Muscle layer of duodenum (tissue), 2 donors: ENCODE data around the gene NIPA2.

ENCODE experiments used
- H3K27ac ChIP-seq: one replicate; pipeline ENCODE4 v1.7.0; 2013; ENCODE audit warnings: mild to moderate bottlenecking, low read length
- H3K27me3 ChIP-seq: one replicate; pipeline ENCODE4 v1.7.0; 2013; ENCODE audit warnings: low read depth, mild to moderate bottlenecking, control low read depth, low read length
- H3K36me3 ChIP-seq, 2 donors: one replicate each; pipeline ENCODE4 v1.7.0; 2013; ENCODE audit warnings: low read length in 2 of 2, control low read depth in 1 of 2, mild to moderate bottlenecking in 1 of 2; ENCODE audit not compliant: insufficient read depth in 2 of 2, control insufficient read depth in 1 of 2
- H3K4me1 ChIP-seq, 2 donors: one replicate each; pipeline ENCODE4 v1.7.0; 2013; ENCODE audit warnings: low read length in 2 of 2, mild to moderate bottlenecking in 2 of 2, control low read depth in 1 of 2, moderate library complexity in 1 of 2; ENCODE audit not compliant: insufficient read depth in 2 of 2, control insufficient read depth in 1 of 2
- H3K4me3 ChIP-seq, 2 donors: one replicate each; pipeline ENCODE4 v1.7.0; 2013; ENCODE audit warnings: low read length in 2 of 2, low read depth in 1 of 2, mild to moderate bottlenecking in 1 of 2
- H3K9me3 ChIP-seq, 2 donors: one replicate each; pipeline ENCODE4 v1.7.0; 2013; ENCODE audit warnings: low read length in 2 of 2, control low read depth in 1 of 2, mild to moderate bottlenecking in 1 of 2; ENCODE audit not compliant: control insufficient read depth in 1 of 2
- donor health status: healthy.

Gene NIPA2

DNA sequence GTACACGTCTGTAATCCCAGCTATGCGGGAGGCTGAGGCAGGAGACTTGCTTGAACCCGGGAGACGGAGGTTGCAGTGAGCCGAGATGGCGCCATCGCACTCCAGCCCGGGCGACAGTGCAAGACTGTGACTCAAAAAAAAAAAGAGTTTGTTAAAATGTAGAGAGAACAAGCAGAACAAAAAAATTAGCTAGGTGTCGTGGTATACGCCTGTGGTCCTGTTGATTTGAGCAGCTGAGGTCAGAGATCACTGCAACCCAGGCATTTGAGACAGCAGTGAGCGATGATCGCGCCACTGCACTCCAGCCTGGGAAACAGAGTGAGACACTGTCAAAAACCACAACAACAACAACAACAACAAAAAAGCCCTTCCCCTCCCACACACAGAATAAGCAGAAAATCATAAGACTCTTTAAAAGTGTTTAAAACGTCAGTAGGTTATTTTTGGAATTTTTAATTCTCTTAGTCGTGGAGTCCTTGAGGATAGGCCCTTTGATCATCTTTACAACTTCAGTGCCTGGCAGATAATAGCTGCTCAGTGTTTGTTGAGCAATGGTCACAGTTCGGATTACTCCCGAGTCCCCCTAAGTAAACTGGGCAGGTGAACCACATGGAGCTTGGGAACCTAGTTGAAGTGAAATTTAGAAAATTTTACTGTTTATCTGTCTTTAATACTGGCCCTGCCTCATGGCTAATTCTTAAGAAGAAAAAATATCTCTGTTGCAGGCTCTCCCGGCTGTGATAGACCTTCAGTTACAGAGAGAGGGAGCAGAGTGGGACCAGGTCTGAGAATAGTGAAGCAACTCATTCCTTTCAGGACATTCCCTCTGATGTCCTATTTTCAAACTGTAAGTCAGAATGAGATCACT, 6.2 kb downstream of the NIPA2 start:
- Histone ChIP-seq H3K27ac (no peak overlapping the region), H3K4me3 (no peak overlapping the region), H3K4me1 (peaks cover 0 to 13% of the 10 kb centered on the region in 2 donors), H3K9me3 (no peaks in the 10 kb centered on the region), H3K36me3 (peaks cover 16 to 20% of the 10 kb centered on the region in 2 donors), H3K27me3 (no peaks in the 10 kb centered on the region)

DNA sequence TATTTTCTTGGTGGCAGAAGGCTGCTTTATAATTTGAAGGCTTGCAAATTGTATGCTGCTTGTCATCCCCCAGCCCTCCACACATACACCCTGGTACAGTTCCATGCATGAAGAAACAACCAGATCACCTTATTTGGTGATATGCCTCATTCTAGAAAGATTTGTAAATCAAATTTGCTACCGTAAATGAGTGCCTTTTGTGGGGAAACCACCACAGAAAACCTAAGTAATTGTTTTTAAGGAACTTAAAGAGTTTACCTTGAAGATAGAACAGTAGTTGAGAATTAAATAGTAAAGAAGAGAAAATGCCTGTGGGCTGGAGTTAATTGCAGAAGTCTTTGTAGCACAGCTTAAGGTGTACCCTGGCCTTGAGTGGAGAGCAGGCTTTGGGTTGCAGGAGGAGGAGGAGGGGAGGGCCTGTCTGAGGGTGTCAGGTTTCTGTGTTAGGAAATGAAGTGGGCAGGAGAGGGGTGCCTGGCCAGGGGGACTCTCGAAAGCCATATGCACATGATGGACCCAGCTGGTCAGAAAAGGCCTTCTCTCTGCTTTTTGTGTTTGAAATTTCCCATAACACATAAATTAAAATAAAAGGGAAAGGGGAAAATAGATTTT, 6.9 kb downstream of the NIPA2 start:
- H3K9me3 ChIP-seq = no peaks in the 10 kb centered on the region
- H3K4me3 ChIP-seq = no peak overlapping the region
- H3K27me3 ChIP-seq = no peaks in the 10 kb centered on the region
- H3K36me3 ChIP-seq = peaks cover 16 to 27% of the 10 kb centered on the region in 2 donors
- H3K4me1 ChIP-seq = peaks cover 0 to 5% of the 10 kb centered on the region in 2 donors
- no peak overlapping the region for H3K27ac ChIP-seq

DNA sequence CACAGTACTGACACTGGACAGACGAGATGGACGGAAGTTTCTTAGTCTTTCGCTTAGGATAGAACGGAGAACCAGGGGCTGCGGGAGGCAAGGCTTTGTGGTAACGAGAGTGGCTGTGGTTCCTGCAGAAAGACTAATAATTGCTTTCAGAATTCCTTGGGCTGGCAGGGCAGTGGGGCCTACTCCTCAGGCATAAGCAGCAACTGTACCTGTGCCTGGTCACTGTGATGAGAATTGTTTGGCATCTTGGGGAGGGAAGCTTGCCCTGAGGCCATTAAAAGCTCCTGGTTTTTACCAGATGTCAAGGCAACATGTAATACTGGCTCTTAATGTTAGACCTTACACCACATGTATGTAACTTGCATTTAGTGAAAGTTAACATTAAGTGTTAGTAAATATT, 7.6 kb downstream of the NIPA2 start:
- H3K4me3 ChIP-seq = no peak overlapping the region
- no peaks in the 10 kb centered on the region for H3K4me1 ChIP-seq
- H3K9me3 ChIP-seq = no peaks in the 10 kb centered on the region
- no peaks in the 10 kb centered on the region for H3K27me3 ChIP-seq
- peaks cover 16 to 32% of the 10 kb centered on the region in 2 donors for H3K36me3 ChIP-seq
- H3K27ac ChIP-seq = no peak overlapping the region

DNA sequence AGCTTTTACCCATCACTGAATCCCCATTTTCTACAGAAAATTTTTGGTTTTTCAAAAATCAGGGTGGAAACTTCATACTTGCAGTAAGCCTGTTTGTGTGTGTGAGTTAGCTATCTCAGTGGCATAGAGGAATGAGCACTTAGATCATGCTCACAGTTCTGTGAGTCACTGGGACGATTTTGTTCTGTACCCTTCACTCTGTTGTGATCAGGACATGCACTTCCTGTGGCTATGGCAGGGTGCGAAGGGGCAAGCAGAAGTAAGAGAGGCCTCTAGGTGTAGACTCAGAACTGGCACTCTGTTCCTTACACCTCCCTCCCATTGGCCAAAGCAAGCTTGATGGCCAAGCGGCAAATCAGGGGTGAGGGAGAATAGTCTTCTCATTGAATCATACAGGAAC, 11.6 kb downstream of the NIPA2 start:
- Histone ChIP-seq H3K36me3 (peaks cover 33 to 38% of the 10 kb centered on the region in 2 donors), H3K4me3 (no peak overlapping the region), H3K4me1 (no peaks in the 10 kb centered on the region), H3K27ac (no peak overlapping the region), H3K9me3 (no peaks in the 10 kb centered on the region), H3K27me3 (no peaks in the 10 kb centered on the region)

DNA sequence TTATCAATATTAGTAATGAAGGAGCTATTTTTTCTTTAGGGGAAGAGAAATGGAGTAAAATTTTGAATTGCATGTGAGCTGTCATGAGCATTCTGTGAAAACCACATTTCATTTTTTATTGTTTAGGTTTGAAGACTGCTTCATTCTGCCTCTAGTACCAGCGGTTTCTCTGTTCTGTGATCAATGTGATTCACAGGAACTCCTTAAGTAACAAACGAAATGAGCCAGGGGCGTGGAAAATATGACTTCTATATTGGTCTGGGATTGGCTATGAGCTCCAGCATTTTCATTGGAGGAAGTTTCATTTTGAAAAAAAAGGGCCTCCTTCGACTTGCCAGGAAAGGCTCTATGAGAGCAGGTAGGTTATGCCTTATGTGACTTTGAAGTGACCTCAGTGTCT, 13.0 kb downstream of the NIPA2 start:
- no peaks in the 10 kb centered on the region for H3K27me3 ChIP-seq

DNA sequence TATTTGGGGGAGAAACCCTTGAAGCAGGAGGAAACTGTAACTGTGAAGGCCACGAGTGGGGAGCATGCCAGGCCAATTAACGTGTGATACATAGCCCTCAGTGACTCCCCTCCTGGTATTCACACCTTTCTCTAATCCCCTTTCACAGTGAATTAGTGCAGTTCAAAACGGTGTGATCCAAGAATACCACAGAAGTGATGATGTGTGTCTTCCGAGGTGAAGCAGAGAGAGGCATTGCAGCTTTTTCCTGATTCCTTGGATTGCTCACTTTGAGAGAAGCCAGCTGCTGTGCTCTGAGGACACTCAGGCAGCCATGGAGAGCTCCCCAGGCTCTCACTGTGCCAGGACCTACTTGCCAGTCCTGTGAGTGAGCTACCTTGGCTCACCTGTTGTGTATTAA, 17.3 kb downstream of the NIPA2 start:
- Histone ChIP-seq H3K36me3 (peaks cover 24 to 40% of the 10 kb centered on the region in 2 donors), H3K9me3 (no peaks in the 10 kb centered on the region), H3K4me1 (no peaks in the 10 kb centered on the region), H3K27me3 (no peaks in the 10 kb centered on the region), H3K27ac (no peak overlapping the region), H3K4me3 (no peak overlapping the region)

More for the DNA sequence above, 13.0 kb downstream of the NIPA2 start:
- H3K36me3 ChIP-seq = peaks cover 33 to 37% of the 10 kb centered on the region in 2 donors
- H3K4me3 ChIP-seq = no peak overlapping the region
- no peaks in the 10 kb centered on the region for H3K9me3 ChIP-seq
- no peak overlapping the region for H3K27ac ChIP-seq
- H3K4me1 ChIP-seq = no peaks in the 10 kb centered on the region

DNA sequence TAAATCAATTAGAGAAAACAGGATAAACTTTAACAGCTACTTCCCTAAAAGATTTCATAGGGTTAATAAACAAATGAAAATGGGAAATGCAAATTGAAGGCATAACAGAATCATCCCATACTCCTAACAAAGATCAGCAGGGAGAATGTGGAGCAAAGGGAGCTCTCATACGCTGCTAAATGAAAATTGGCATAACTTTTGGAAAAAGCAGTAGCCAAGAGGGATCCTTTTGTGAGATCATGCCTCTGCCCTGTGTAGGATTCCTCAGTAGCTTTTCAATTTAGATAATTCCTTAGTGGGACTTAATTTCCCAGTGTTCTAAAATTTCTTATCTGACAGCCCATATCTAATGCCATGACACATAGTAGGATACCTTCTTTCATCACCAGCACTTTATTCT, 18.2 kb downstream of the NIPA2 start:
- Histone ChIP-seq H3K4me3 (no peak overlapping the region), H3K9me3 (no peaks in the 10 kb centered on the region), H3K27me3 (no peaks in the 10 kb centered on the region), H3K4me1 (no peaks in the 10 kb centered on the region), H3K36me3 (peaks cover 32 to 47% of the 10 kb centered on the region in 2 donors), H3K27ac (no peak overlapping the region)

DNA sequence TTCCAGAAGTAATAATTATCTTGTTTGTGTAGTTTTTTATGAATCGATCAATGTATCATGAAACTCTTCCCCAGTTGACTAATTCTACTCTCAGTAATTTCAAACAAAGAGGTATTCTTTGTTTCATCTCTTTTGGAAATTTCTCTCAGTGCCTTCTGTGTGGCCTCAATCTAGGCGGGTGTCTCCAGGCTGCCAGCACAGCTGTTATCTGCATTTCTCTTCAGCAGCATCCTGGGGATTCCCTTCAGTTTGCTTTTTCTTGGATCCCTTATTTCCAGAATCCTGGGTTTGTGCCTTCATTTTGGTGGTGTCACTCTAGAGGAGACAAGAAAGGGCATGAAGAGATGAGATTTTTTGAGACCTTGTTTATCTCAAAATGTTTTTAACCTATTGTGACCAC, 22.7 kb downstream of the NIPA2 start:
- no peaks in the 10 kb centered on the region for H3K27me3 ChIP-seq
- no peak overlapping the region for H3K4me3 ChIP-seq
- H3K9me3 ChIP-seq = no peaks in the 10 kb centered on the region
- H3K27ac ChIP-seq = no peak overlapping the region
- H3K4me1 ChIP-seq = no peaks in the 10 kb centered on the region
- peaks cover 33 to 41% of the 10 kb centered on the region in 2 donors for H3K36me3 ChIP-seq

DNA sequence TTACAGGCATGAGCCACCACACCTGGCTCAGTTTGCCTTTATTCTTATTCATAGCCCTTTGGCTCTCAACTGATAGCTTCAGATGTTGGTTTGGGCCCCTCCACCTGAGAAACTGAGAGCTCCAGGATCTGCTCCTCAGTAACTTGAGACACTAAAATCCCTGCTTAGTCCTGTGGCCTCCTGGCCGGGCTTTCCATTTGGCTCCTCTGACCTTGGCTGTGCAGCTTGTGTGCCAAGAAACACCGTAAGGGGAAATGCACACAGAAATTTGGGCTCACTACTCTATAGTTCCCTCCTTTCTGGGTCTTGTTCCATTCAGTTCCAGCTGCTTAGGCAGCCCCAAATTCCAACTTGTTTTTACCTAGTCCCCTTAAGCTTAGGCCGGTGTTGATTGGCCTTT, 24.9 kb downstream of the NIPA2 start:
- no peaks in the 10 kb centered on the region for H3K9me3 ChIP-seq
- H3K27me3 ChIP-seq = no peaks in the 10 kb centered on the region
- no peak overlapping the region for H3K27ac ChIP-seq
- peaks cover 0 to under 1% of the 10 kb centered on the region in 2 donors for H3K4me1 ChIP-seq
- peaks cover 50 to 55% of the 10 kb centered on the region in 2 donors for H3K36me3 ChIP-seq
- no peak overlapping the region for H3K4me3 ChIP-seq

DNA sequence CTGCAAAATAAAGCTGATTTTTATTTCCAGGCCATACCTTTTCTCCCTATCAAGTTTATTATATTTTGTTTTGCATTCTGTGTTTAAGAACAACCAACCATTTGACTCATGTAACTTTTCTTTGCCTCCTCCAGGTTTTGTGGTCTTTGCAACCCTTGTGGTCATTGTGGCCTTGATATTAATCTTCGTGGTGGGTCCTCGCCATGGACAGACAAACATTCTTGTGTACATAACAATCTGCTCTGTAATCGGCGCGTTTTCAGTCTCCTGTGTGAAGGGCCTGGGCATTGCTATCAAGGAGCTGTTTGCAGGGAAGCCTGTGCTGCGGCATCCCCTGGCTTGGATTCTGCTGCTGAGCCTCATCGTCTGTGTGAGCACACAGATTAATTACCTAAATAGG, 27.6 kb downstream of the NIPA2 start:
- peaks cover 60 to 64% of the 10 kb centered on the region in 2 donors for H3K36me3 ChIP-seq
- H3K4me1 ChIP-seq = peaks cover 0 to 9% of the 10 kb centered on the region in 2 donors
- no peak overlapping the region for H3K4me3 ChIP-seq
- no peak overlapping the region for H3K27ac ChIP-seq
- no peaks in the 10 kb centered on the region for H3K27me3 ChIP-seq
- H3K9me3 ChIP-seq = no peaks in the 10 kb centered on the region

DNA sequence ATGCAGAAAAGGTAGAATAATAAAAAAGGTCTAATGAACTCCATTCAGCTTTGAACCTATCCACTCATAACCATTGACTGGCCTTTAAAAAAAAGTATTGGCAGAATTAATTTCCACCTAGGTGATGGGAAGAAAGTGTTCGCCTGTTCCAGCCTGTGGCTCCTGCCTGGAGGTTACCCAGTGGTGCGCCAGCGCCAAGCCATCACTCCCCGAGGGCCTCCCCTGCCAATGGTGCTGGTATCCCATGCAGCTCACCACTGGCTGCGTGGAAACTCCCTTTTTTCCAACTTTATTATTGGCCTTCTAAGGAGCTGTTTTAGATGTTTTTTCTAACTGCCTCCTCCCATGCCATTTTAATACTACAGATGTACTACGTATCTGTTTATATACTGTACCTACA, 29.4 kb downstream of the NIPA2 start:
- Histone ChIP-seq H3K27me3 (no peaks in the 10 kb centered on the region), H3K4me1 (peaks cover 0 to 9% of the 10 kb centered on the region in 2 donors), H3K36me3 (peaks cover 69 to 75% of the 10 kb centered on the region in 2 donors), H3K27ac (no peak overlapping the region), H3K9me3 (no peaks in the 10 kb centered on the region), H3K4me3 (no peak overlapping the region)
